Measurements from ENCODE around the gene TES.

TES gene

DNA sequence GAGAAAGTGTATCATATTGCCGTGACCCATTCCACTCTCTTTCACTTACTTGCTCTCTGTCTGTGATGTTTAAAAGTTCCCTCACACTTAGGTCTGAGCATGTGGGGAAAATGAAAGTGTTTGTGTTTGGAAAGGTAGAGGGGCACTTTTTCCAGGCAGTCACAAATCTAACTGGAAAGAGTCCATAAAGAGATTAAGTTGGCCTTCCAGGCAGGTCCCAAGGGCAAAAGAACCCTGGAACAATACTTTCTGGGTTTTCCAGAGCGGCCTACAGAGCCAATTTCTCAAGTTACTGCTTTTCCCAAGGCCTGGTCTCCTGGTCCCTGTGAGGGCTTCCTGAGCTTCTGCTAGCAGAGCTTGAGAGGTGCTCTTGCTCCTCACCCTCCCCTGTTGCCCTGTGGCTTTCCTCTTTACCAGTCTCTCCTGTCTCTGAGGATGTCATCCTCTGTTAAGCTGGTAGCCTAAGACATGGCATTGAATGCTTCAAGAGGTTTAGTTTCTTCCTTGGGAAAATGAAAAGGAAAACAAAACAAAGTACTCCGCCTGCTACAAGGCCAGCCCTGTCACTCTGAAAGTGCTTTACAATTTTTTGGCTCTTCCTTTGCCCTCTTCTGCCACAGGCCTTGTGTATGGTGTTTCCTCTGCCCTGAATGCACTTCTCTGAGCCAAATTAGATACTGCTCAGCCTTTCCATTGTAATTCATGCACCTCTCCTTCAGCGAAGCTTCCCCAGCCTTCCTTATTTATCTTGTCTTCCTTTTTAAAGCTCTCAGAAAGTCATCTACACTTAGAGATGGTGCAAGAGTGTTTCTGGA lies 20.1 kb downstream of the TES start:
- H4K20me1 ChIP-seq (ENCODE audit: insufficient read depth, low read length): no peaks in the 10 kb centered on the region
- H3K79me2 ChIP-seq (ENCODE audit: insufficient read depth, low read length): no peaks in the 10 kb centered on the region
- ATAC-seq (ENCODE audit: insufficient read depth, low read depth) (peak; percentile 84), DNase-seq (peak; percentile 31)
- no peaks in the 10 kb centered on the region for H3K27me3 ChIP-seq (ENCODE audit: insufficient read depth, low read length, poor library complexity)
- H2AFZ ChIP-seq (ENCODE audit: low read depth, low read length): peak overlapping the region; percentile 63
- peaks cover 39% of the 10 kb centered on the region for H3K4me1 ChIP-seq (ENCODE audit: insufficient read depth, low read length)
- peak overlapping the region; percentile 49 for H3K27ac ChIP-seq (ENCODE audit: low read length)
- H3K4me3 ChIP-seq (ENCODE audit: low read depth in 1 of 2, low read length in 2 of 2): no peak overlapping the region
- TF ChIP-seq EZH2 (IDR thresholded peaks at IDR 0.05; ENCODE audit: borderline replicate concordance, low read depth, low read length, severe bottlenecking): no peak
- TF ChIP-seq, protein P1, sequence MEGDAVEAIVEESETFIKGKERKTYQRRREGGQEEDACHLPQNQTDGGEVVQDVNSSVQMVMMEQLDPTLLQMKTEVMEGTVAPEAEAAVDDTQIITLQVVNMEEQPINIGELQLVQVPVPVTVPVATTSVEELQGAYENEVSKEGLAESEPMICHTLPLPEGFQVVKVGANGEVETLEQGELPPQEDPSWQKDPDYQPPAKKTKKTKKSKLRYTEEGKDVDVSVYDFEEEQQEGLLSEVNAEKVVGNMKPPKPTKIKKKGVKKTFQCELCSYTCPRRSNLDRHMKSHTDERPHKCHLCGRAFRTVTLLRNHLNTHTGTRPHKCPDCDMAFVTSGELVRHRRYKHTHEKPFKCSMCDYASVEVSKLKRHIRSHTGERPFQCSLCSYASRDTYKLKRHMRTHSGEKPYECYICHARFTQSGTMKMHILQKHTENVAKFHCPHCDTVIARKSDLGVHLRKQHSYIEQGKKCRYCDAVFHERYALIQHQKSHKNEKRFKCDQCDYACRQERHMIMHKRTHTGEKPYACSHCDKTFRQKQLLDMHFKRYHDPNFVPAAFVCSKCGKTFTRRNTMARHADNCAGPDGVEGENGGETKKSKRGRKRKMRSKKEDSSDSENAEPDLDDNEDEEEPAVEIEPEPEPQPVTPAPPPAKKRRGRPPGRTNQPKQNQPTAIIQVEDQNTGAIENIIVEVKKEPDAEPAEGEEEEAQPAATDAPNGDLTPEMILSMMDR (IDR thresholded peaks at IDR 0.05; ENCODE audit: borderline replicate concordance, extremely low read depth, low read length, poor library complexity, severe bottlenecking): no peak
- no peaks in the 10 kb centered on the region for H3K9me3 ChIP-seq (ENCODE audit: insufficient read depth, low read length, severe bottlenecking)
- peak overlapping the region; percentile 14; the same call in 1 of the 2 replicates for H3K9ac ChIP-seq (ENCODE audit: low read depth, low read length)
- H3K4me2 ChIP-seq (ENCODE audit: insufficient read depth, low read length): peak overlapping the region; percentile 29
- no peaks in the 10 kb centered on the region for H3K36me3 ChIP-seq (ENCODE audit: insufficient read depth, low read length)

DNA sequence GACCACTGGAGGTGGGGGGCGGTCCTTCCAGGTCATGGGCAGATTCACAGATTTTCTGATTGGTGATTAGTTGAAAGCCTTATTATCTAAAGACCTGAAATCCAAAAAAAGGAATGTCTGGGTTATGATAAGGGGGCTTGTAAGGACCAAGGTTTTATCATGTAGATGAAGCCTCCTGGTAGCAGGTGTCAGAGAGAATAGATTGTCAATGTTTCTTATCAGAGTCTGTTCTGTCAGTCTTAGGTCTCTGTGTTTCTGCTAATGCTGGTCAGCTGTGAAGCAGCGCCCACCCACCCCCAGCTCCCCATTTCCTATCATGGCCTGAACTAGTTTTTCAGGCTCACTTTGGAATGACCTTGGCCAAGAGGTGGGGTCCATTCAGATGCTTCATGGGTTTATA lies 21.2 kb downstream of the TES start:
- H3K4me1 ChIP-seq (ENCODE audit: insufficient read depth, low read length): peaks cover 47% of the 10 kb centered on the region

DNA sequence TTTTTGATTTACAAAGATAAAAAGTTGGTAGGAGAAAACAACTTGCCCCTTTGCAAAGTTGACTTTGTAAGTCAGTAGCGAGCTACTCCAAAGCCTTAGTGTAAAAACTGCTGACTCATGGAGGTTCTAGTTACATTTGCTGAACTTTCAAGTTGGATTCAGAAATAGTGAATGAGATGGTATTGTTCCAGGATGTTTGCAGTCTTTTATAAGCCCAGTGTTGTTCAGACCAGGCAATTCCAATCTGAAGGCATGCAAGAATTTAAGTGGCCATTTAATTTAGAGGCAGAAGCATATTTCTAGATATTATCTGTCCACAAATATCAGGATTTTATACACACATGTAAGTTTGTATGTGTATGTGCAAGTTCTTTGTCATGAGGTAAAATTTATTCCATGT lies 21.6 kb downstream of the TES start:
- Histone ChIP-seq H3K4me2 (ENCODE audit: insufficient read depth, low read length) (no peak overlapping the region), H2AFZ (ENCODE audit: low read depth, low read length) (no peak overlapping the region), H3K79me2 (ENCODE audit: insufficient read depth, low read length) (no peaks in the 10 kb centered on the region), H3K27me3 (ENCODE audit: insufficient read depth, low read length, poor library complexity) (no peaks in the 10 kb centered on the region), H3K9me3 (ENCODE audit: insufficient read depth, low read length, severe bottlenecking) (no peaks in the 10 kb centered on the region), H3K4me1 (ENCODE audit: insufficient read depth, low read length) (peaks cover 47% of the 10 kb centered on the region), H3K36me3 (ENCODE audit: insufficient read depth, low read length) (no peaks in the 10 kb centered on the region), H3K9ac (ENCODE audit: low read depth, low read length) (no peak overlapping the region), H4K20me1 (ENCODE audit: insufficient read depth, low read length) (no peaks in the 10 kb centered on the region), H3K4me3 (ENCODE audit: low read depth in 1 of 2, low read length in 2 of 2) (no peak overlapping the region), H3K27ac (ENCODE audit: low read length) (peak overlapping the region; percentile 10; the same call in 1 of the 2 replicates)
- DNase-seq (no peak), ATAC-seq (ENCODE audit: insufficient read depth, low read depth) (no peak)
- TF ChIP-seq EZH2 (IDR thresholded peaks at IDR 0.05; ENCODE audit: borderline replicate concordance, low read depth, low read length, severe bottlenecking): no peak
- TF ChIP-seq, protein P1 (IDR thresholded peaks at IDR 0.05; ENCODE audit: borderline replicate concordance, extremely low read depth, low read length, poor library complexity, severe bottlenecking): no peak

More for the DNA sequence above, 21.2 kb downstream of the TES start:
- no peak for ATAC-seq (ENCODE audit: insufficient read depth, low read depth)
- Histone ChIP-seq H3K4me3 (ENCODE audit: low read depth in 1 of 2, low read length in 2 of 2) (no peak overlapping the region), H3K36me3 (ENCODE audit: insufficient read depth, low read length) (no peaks in the 10 kb centered on the region), H3K27me3 (ENCODE audit: insufficient read depth, low read length, poor library complexity) (no peaks in the 10 kb centered on the region), H2AFZ (ENCODE audit: low read depth, low read length) (peak overlapping the region; percentile 63), H3K4me2 (ENCODE audit: insufficient read depth, low read length) (no peak overlapping the region), H3K27ac (ENCODE audit: low read length) (no peak overlapping the region; the same call in 1 of the 2 replicates), H3K9me3 (ENCODE audit: insufficient read depth, low read length, severe bottlenecking) (no peaks in the 10 kb centered on the region), H3K79me2 (ENCODE audit: insufficient read depth, low read length) (no peaks in the 10 kb centered on the region), H4K20me1 (ENCODE audit: insufficient read depth, low read length) (no peaks in the 10 kb centered on the region), H3K9ac (ENCODE audit: low read depth, low read length) (no peak overlapping the region)
- DNase-seq: no peak
- TF ChIP-seq EZH2 (IDR thresholded peaks at IDR 0.05; ENCODE audit: borderline replicate concordance, low read depth, low read length, severe bottlenecking): no peak
- TF ChIP-seq, protein P1 (IDR thresholded peaks at IDR 0.05; ENCODE audit: borderline replicate concordance, extremely low read depth, low read length, poor library complexity, severe bottlenecking): no peak

Measured in DND-41 (cell line).